ENCODE data around the gene CFDP1.

Gene CFDP1

DNA sequence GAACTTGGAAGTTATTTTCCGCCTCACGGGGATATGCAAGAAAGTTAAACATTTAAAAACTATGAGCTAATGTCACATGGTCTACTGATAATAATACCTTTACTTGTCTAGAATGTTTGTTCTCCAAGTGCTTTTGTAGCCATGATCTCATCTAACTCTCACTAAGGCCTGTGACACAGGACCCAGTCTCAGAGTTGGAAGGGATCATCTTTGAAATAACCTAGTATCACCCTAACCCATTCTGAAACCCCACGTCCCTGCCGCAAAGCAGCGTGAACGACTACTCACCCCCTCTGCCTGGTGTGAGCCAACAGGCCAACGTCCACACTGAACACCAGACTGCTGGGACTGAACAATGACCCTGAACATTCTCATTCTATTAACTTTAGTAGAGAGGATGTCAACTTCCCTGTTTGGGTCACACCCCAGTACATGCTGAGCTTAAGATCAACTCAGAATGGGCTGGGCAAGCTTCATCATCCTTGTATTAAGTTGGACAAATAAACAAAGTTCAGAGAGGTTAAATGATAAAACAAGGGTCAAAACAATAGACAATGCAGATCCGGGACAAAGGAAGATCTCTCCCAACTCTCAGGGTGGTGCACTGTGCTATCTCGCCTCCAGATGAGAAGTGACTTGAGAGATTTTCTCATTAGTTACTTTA, 127.1 kb downstream of the CFDP1 start:
- peaks cover 32% of the 10 kb centered on the region for H3K36me3 ChIP-seq (ENCODE audit: insufficient read depth, low read length)
- H3K9ac ChIP-seq (ENCODE audit: low read depth, low read length): peak overlapping the region; percentile 42
- H3K27ac ChIP-seq (ENCODE audit: low read length): peak overlapping the region; percentile 83
- H3K79me2 ChIP-seq (ENCODE audit: insufficient read depth, low read length): no peaks in the 10 kb centered on the region
- H3K4me2 ChIP-seq (ENCODE audit: insufficient read depth, low read length): peak overlapping the region; percentile 41
- DNase-seq: no peak
- no peaks in the 10 kb centered on the region for H3K27me3 ChIP-seq (ENCODE audit: insufficient read depth, low read length, poor library complexity)
- H3K4me3 ChIP-seq (ENCODE audit: low read depth in 1 of 2, low read length in 2 of 2): no peak overlapping the region; a peak in 1 of 4 replicates
- H4K20me1 ChIP-seq (ENCODE audit: insufficient read depth, low read length): peaks cover 10% of the 10 kb centered on the region; the same call in 1 of the 2 replicates
- no peak overlapping the region for H2AFZ ChIP-seq (ENCODE audit: low read depth, low read length)
- H3K4me1 ChIP-seq (ENCODE audit: insufficient read depth, low read length): peaks cover 44% of the 10 kb centered on the region
- ATAC-seq (ENCODE audit: insufficient read depth, low read depth): no peak
- TF ChIP-seq EZH2 (IDR thresholded peaks at IDR 0.05; ENCODE audit: borderline replicate concordance, low read depth, low read length, severe bottlenecking): no peak
- TF ChIP-seq, protein P1, sequence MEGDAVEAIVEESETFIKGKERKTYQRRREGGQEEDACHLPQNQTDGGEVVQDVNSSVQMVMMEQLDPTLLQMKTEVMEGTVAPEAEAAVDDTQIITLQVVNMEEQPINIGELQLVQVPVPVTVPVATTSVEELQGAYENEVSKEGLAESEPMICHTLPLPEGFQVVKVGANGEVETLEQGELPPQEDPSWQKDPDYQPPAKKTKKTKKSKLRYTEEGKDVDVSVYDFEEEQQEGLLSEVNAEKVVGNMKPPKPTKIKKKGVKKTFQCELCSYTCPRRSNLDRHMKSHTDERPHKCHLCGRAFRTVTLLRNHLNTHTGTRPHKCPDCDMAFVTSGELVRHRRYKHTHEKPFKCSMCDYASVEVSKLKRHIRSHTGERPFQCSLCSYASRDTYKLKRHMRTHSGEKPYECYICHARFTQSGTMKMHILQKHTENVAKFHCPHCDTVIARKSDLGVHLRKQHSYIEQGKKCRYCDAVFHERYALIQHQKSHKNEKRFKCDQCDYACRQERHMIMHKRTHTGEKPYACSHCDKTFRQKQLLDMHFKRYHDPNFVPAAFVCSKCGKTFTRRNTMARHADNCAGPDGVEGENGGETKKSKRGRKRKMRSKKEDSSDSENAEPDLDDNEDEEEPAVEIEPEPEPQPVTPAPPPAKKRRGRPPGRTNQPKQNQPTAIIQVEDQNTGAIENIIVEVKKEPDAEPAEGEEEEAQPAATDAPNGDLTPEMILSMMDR (IDR thresholded peaks at IDR 0.05; ENCODE audit: borderline replicate concordance, extremely low read depth, low read length, poor library complexity, severe bottlenecking): no peak
- H3K9me3 ChIP-seq (ENCODE audit: insufficient read depth, low read length, severe bottlenecking): no peaks in the 10 kb centered on the region

DNA sequence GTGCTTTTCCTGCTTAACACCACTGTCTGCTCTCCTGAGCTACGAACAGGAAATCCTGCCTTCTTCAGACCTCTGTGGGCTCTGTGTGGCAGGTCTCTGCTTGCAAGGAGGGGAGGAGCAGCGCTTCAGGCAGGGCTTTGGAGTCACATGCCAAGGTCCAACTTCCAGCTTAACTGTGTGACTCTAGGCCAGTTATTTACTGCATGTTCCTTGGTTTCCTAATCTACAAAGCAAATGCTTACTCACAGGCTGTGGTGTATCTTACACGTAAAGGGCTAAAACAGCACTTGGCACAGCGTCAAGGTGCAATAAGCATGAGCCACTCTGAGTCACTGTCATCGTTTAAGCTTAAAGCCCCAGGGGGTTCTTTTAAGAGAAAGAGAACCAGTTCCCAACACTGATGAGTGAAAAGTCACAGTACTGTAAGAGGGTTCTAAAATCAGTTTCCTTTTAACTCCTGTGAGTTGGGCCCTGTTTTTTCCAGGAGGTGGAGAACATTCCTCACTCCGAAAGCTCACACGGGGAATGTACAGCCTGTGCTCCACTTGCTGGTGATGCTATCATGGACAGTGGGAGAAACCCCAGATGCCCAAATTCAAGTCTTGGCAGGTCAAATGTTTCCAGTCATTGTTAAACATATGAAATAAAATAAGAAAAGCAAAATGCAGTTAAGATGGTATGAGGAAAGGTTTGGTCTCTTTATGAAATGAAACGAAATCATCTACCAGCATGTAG, 127.8 kb downstream of the CFDP1 start:
- Histone ChIP-seq H4K20me1 (ENCODE audit: insufficient read depth, low read length) (peaks cover 10% of the 10 kb centered on the region; the same call in 1 of the 2 replicates), H3K27me3 (ENCODE audit: insufficient read depth, low read length, poor library complexity) (no peaks in the 10 kb centered on the region), H3K9ac (ENCODE audit: low read depth, low read length) (peak overlapping the region; percentile 42), H3K4me2 (ENCODE audit: insufficient read depth, low read length) (peak overlapping the region; percentile 41), H3K4me1 (ENCODE audit: insufficient read depth, low read length) (peaks cover 44% of the 10 kb centered on the region), H3K27ac (ENCODE audit: low read length) (peak overlapping the region; percentile 83), H2AFZ (ENCODE audit: low read depth, low read length) (peak overlapping the region; percentile 50; the same call in 1 of the 2 replicates), H3K9me3 (ENCODE audit: insufficient read depth, low read length, severe bottlenecking) (no peaks in the 10 kb centered on the region), H3K4me3 (ENCODE audit: low read depth in 1 of 2, low read length in 2 of 2) (peak overlapping the region in 1 of 2 experiments; percentile 17; a peak in 1 of 4 replicates), H3K36me3 (ENCODE audit: insufficient read depth, low read length) (peaks cover 38% of the 10 kb centered on the region), H3K79me2 (ENCODE audit: insufficient read depth, low read length) (no peaks in the 10 kb centered on the region)
- TF ChIP-seq, protein P1 (IDR thresholded peaks at IDR 0.05; ENCODE audit: borderline replicate concordance, extremely low read depth, low read length, poor library complexity, severe bottlenecking): peak; percentile 15
- TF ChIP-seq EZH2 (IDR thresholded peaks at IDR 0.05; ENCODE audit: borderline replicate concordance, low read depth, low read length, severe bottlenecking): no peak
- DNase-seq: peak; percentile 75
- ATAC-seq (ENCODE audit: insufficient read depth, low read depth): peak; percentile 98

DNA sequence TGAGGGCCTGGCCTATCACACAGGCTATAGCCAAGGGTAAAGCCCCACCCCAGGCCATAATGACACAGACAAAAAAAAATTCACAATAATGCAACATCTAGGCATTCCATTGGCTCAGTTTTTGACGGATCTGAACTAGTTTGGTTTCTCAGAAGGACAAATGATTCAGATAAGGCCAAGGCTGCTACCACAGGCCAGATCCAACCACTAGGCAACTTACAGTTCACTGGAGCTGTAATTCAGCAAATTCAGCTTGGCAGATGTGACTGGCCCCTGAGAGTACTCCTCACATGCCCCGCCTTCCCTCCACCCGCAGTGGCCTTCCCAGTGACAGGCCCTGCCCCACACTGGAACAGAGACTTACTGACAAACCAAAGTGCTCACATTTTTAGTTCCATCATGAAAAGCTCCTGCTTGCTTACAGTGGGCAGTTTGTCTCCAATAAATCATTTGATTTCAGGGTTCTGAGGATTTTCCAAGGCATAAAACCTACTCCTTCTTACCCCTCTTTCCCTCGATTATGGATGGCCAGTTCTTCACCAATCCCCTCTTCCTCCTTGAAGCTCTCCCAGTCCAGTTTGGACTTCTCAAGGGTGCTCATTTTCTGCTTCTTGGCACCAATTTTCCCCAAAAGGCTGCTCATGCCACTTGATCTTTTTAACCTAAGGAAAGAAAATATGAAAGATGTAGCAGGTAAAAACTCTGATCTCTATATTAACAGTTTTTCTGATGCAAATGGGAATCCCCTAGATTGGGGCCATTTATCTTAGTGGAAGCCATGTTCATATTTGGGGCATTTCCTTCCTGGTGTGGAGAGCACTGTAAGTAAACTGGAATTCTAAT, 128.6 kb downstream of the CFDP1 start:
- Histone ChIP-seq H3K27me3 (ENCODE audit: insufficient read depth, low read length, poor library complexity) (no peaks in the 10 kb centered on the region), H3K9ac (ENCODE audit: low read depth, low read length) (peak overlapping the region; percentile 28), H2AFZ (ENCODE audit: low read depth, low read length) (peak overlapping the region; percentile 50), H3K79me2 (ENCODE audit: insufficient read depth, low read length) (no peaks in the 10 kb centered on the region), H3K4me3 (ENCODE audit: low read depth in 1 of 2, low read length in 2 of 2) (no peak overlapping the region), H3K9me3 (ENCODE audit: insufficient read depth, low read length, severe bottlenecking) (no peaks in the 10 kb centered on the region), H4K20me1 (ENCODE audit: insufficient read depth, low read length) (peaks cover 8% of the 10 kb centered on the region; the same call in 1 of the 2 replicates), H3K27ac (ENCODE audit: low read length) (peak overlapping the region; percentile 83), H3K4me2 (ENCODE audit: insufficient read depth, low read length) (peak overlapping the region; percentile 41; the same call in 1 of the 2 replicates), H3K4me1 (ENCODE audit: insufficient read depth, low read length) (peaks cover 44% of the 10 kb centered on the region), H3K36me3 (ENCODE audit: insufficient read depth, low read length) (peaks cover 45% of the 10 kb centered on the region)
- no peak for TF ChIP-seq EZH2 (IDR thresholded peaks at IDR 0.05; ENCODE audit: borderline replicate concordance, low read depth, low read length, severe bottlenecking)
- TF ChIP-seq, protein P1 (IDR thresholded peaks at IDR 0.05; ENCODE audit: borderline replicate concordance, extremely low read depth, low read length, poor library complexity, severe bottlenecking): no peak
- DNase-seq (no peak), ATAC-seq (ENCODE audit: insufficient read depth, low read depth) (no peak)
